GM06990 (cell line): ENCODE data around the gene NTPCR.

ENCODE experiments used
- DNase-seq: peaks from one replicate; pipeline ENCODE4 v3.0.0-alpha.2; 2011; ENCODE audit not compliant: insufficient read length; ENCODE audit errors: extremely low read depth
- H3K27me3 ChIP-seq: replicated peaks from 2 replicates; pipeline ENCODE4 v1.6.0; 2011; ENCODE audit warnings: low read length; ENCODE audit not compliant: control insufficient read depth, insufficient read depth
- H3K36me3 ChIP-seq: 2 replicates; pipeline ENCODE4 v1.5.1; 2011; ENCODE audit warnings: low read length; ENCODE audit not compliant: control insufficient read depth, insufficient read depth
- H3K4me3 ChIP-seq: replicated peaks from 2 replicates; pipeline ENCODE4 v1.5.1; 2011; ENCODE audit warnings: low read depth, mild to moderate bottlenecking, control low read depth, low read length
- CTCF ChIP-seq: IDR thresholded peaks from 2 replicates; pipeline ENCODE4 v1.5.1; 2011; ENCODE audit warnings: low read length, control low read depth, mild to moderate bottlenecking, inconsistent platforms; ENCODE audit not compliant: insufficient read depth, poor library complexity, severe bottlenecking

The NTPCR gene

GRCh38 chr1:232965912-232966217 lies 15.5 kb downstream of the NTPCR start:
- TF ChIP-seq CTCF, result no peak
- peaks cover 1% of the 10 kb centered on the region for H3K36me3 ChIP-seq
- peak overlapping the region; percentile 13; the same call in 1 of the 2 replicates for H3K4me3 ChIP-seq
- DNase-seq, result no peak
- H3K27me3 ChIP-seq, result no peaks in the 10 kb centered on the region

DNA sequence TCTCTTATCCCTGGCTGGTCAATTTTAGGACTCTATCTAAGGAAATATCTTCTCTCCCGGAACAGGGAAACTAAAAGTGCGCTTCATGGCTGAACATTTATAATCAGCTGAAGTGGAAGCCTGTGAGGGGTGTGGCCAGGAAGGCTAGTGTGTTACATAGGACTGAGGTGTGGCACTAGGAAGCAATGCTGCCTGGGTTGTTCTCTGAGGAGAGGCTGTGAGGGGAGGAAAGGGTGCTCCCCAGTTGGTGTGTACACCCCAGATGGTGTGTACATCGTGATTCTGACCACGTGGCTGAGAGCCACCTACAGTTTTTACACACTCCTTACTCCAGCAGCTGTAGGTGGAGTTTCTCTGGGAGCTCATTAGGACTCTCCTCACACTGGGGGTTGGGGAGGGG lies 16.3 kb downstream of the NTPCR start:
- Histone ChIP-seq H3K27me3 (no peaks in the 10 kb centered on the region), H3K36me3 (peaks cover 7% of the 10 kb centered on the region), H3K4me3 (no peak overlapping the region)
- no peak for TF ChIP-seq CTCF
- DNase-seq, result no peak

- peaks cover 7% of the 10 kb centered on the region for H3K36me3 ChIP-seq
- no peaks in the 10 kb centered on the region for H3K27me3 ChIP-seq
- no peak overlapping the region for H3K4me3 ChIP-seq
- no peak for DNase-seq
- no peak for TF ChIP-seq CTCF
Measured at GRCh38 chr1:232968391-232968790, 18.0 kb downstream of the NTPCR start.

DNA sequence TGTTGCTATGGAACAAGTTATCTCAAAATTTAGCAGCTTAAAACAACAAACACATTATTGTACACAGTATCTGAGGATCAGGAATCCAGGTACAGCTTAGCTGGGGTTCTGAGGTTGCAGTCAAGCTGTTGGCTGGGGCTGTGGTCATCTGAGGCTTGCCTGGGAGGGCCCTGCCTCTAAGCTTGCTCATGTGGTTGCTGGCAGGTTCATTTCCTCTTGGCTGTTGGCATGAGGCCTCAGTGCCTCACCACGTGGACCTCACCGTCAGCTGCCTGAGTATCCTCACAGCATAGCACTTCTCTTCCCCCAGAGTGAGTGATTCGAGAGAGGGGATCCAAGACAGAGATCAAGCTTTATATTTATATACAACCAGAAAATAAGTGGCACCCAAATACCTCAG lies 18.6 kb downstream of the NTPCR start:
- no peak for TF ChIP-seq CTCF
- Histone ChIP-seq H3K27me3 (no peaks in the 10 kb centered on the region), H3K36me3 (peaks cover 7% of the 10 kb centered on the region), H3K4me3 (no peak overlapping the region)
- DNase-seq, result no peak

- DNase-seq, result no peak
- no peaks in the 10 kb centered on the region for H3K27me3 ChIP-seq
- peaks cover 7% of the 10 kb centered on the region for H3K36me3 ChIP-seq
- no peak for TF ChIP-seq CTCF
- no peak overlapping the region for H3K4me3 ChIP-seq
Measured at GRCh38 chr1:232969799-232970198, 19.4 kb downstream of the NTPCR start.

DNA sequence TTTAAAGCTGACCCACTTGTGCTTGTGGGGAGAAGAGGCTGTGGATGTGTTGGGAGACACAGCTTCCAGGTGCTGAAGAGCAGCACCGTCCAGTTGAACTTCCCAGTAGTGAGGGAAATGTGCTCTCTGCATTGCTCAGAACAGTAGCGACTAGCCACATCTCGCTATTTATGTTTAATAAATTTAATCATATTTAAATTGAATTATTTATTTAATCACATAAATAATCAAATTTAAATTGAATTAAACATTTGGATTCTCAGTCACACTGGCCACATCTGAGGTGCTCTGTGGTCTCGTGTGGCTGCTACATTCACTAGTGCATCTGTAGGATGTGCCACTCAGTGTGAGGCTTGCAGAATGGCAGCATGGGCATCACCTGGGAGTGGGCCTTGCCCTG lies 20.1 kb downstream of the NTPCR start:
- TF ChIP-seq CTCF, result no peak
- peaks cover 7% of the 10 kb centered on the region for H3K36me3 ChIP-seq
- no peak overlapping the region for H3K4me3 ChIP-seq
- H3K27me3 ChIP-seq, result no peaks in the 10 kb centered on the region
- DNase-seq, result no peak
